Activated naive CD8-positive, alpha-beta T cell treated with anti-CD3 and anti-CD28 coated beads for 36 hours (primary cell): ENCODE data around the gene UHMK1. TPM values are rescaled to one million over a fixed set of nuclear protein-coding genes. Genes with fewer than 3 reads are reported as not detected.
"Not testable (repeated sequence)": the region's sequence is repeated elsewhere in the genome, so short reads cannot be mapped to it uniquely, and the experiment has no call there.

ENCODE experiments used
- DNase-seq: peaks from one replicate; pipeline ENCODE4 v3.0.0; 2021
- H3K27ac Mint-ChIP-seq: one replicate; pipeline ENCODE4 v1.8.0; 2022; ENCODE audit warnings: mild to moderate bottlenecking, moderate library complexity, mixed read lengths
- H3K27me3 Mint-ChIP-seq: one replicate; pipeline ENCODE4 v1.8.0; 2022; ENCODE audit warnings: mild to moderate bottlenecking, mixed read lengths
- H3K36me3 Mint-ChIP-seq: one replicate; pipeline ENCODE4 v1.8.0; 2021; ENCODE audit warnings: mild to moderate bottlenecking, mixed read lengths
- H3K4me1 Mint-ChIP-seq: one replicate; pipeline ENCODE4 v1.8.0; 2021; ENCODE audit warnings: mixed read lengths
- H3K4me3 Mint-ChIP-seq: one replicate; pipeline ENCODE4 v1.8.0; 2022; ENCODE audit warnings: mild to moderate bottlenecking, moderate library complexity, mixed read lengths
- H3K9me3 Mint-ChIP-seq: one replicate; pipeline ENCODE4 v1.8.0; 2022; ENCODE audit warnings: mixed read lengths
- total RNA-seq, 2 experiments: library from RNA; stranded (reverse); gene quantifications; one replicate each; pipeline ENCODE4 v1.2.3, GENCODE V29; 2021

Gene UHMK1
- total RNA-seq, 2 experiments from 2014 or later, result 58.8 to 58.9 TPM

DNA sequence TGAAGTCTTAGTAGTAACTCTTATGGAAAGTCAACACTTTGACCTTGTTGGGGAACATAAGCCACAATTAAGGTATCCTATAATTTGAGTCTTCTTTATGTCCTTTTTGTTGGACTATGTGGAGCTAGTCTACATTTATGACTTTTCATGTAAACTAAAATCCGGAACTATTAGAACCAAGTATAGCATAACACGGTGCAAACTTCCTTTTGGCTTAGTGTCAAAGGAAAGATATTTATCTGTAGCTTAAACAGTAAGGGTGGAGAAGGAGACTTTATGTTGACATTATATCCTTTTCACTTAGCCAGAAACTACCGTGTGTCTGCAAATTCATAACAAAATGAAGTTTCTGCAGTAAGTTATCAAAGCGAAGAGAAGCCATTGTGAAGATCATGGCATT lies 71.2 kb downstream of the UHMK1 start:
- no peak for DNase-seq
- Mint-ChIP-seq H3K27ac (no peak overlapping the region), H3K4me1 (peaks cover 28% of the 10 kb centered on the region), H3K36me3 (peaks cover 42% of the 10 kb centered on the region), H3K4me3 (no peak overlapping the region), H3K9me3 (no peaks in the 10 kb centered on the region), H3K27me3 (no peaks in the 10 kb centered on the region)

DNA sequence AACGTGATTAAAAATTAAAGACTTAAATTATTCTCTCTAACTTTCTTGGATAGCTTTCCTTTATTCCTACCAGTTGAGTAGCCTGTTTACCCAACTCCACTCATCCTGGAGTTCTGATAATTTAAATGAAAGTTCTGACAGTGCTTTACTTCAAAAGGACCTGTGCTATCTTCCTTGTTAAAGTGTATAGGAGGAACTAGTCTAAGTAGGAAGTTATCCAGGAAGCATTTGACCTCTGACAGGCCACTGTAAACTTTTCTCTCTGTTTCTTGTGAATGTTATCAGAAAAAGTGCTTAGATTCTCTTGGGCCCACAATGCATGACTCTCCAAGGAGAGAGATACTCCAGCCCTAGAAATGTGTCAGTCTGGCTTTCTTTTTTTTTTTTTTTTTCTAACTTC lies 73.1 kb downstream of the UHMK1 start:
- Mint-ChIP-seq H3K4me1 (peaks cover 11% of the 10 kb centered on the region), H3K9me3 (no peaks in the 10 kb centered on the region), H3K36me3 (peaks cover 41% of the 10 kb centered on the region), H3K27me3 (no peaks in the 10 kb centered on the region), H3K27ac (no peak overlapping the region), H3K4me3 (no peak overlapping the region)
- no peak for DNase-seq

DNA sequence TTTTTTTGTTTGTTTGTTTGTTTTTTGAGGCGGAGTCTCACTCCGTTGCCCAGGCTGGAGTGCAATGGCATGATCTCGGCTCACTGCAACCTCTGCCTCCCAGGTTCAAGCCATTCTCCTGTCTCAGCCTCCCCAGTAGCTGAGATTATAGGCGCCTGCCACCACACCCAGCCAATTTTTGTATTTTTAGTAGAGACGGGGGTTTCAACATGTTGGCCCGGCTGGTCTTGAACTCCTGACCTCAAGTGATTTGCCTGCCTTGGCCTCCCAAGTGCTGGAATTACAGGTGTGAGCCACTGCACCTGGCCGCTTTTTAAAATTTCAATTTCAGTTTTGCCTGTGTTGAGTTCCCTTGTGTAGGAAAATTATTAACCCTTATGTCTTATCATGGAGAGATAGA lies 73.5 kb downstream of the UHMK1 start:
- DNase-seq, H3K4me3 Mint-ChIP-seq, H3K27me3 Mint-ChIP-seq, H3K9me3 Mint-ChIP-seq, H3K4me1 Mint-ChIP-seq, H3K27ac Mint-ChIP-seq: not testable (repeated sequence)
- H3K36me3 Mint-ChIP-seq, result peaks cover 42% of the 10 kb centered on the region

DNA sequence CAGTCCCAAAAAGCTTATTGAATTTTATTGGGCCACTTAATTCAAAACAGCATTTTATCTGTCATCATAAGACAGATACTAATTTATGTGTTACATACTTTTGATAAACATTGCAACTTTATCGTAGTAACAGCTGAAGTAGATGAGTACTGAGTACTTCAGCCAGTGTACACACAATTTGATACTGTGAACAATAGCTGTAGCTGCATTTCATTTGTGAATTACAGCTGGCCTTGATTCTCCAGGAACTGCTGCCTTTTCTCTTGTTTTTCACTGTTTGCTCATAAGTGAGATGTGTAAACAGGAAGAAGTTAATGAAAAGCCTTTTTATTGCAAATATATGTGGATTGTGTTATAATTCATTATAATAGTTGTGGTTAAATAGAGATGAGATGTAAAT lies 74.1 kb downstream of the UHMK1 start:
- Mint-ChIP-seq H3K36me3 (peaks cover 38% of the 10 kb centered on the region), H3K4me1 (peaks cover 10% of the 10 kb centered on the region), H3K27me3 (no peaks in the 10 kb centered on the region), H3K9me3 (no peaks in the 10 kb centered on the region), H3K27ac (no peak overlapping the region), H3K4me3 (no peak overlapping the region)
- no peak for DNase-seq

DNA sequence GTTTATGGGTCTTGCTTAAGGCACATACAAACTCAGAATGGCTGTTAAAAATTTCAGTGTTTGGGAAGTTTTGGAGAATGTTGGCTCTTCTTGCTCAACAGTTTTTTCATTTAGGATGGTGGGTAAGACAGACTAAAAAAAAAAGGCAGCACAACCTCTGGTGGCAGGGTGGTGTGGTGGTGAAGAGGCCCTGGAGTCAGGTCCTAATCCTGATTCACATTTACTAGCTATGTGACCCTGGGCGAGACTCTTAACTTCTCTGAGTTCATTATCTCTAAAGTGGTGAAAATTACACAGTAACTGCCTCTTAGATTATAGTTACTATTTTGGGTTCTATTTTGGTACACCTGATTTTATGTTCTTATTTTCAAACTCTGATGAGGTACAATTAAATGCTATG lies 75.5 kb downstream of the UHMK1 start:
- H3K4me1 Mint-ChIP-seq, result peaks cover 7% of the 10 kb centered on the region
- H3K9me3 Mint-ChIP-seq, result no peaks in the 10 kb centered on the region
- H3K27ac Mint-ChIP-seq, result no peak overlapping the region
- H3K36me3 Mint-ChIP-seq, result peaks cover 28% of the 10 kb centered on the region
- no peak for DNase-seq
- no peak overlapping the region for H3K4me3 Mint-ChIP-seq
- no peaks in the 10 kb centered on the region for H3K27me3 Mint-ChIP-seq

DNA sequence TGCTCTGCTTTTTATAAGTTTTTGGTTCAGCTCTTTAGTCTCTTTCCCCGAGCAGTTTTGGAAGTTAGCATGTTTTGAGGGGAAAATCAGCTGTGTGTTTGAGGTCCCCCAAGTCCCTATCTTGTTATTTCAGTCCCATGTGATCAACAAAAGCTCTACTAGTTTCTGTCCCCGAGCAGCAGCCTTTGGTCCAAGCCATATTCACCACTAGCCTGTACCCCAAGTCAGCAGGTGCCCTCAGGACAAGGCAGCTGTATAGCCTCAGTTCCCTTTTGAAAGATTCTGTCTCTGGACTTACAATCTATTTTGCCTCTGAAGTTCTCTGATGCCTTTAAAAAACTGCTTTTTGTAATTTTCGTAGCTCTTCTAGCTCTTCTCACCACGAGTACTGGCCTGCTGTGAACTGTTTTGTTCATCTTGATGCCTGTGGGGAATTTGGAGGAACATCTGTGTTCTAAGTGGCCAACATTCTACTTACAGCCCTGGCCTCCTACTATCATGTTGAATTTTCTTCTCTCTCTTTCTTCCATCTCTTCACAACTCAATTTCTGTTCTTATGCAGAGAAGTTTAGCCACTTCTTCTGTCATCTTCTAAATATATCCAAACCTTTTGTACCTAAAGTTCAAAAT lies 80.6 kb downstream of the UHMK1 start:
- no peak for DNase-seq
- no peaks in the 10 kb centered on the region for H3K9me3 Mint-ChIP-seq
- no peak overlapping the region for H3K27ac Mint-ChIP-seq
- H3K4me1 Mint-ChIP-seq, result no peaks in the 10 kb centered on the region
- H3K27me3 Mint-ChIP-seq, result no peaks in the 10 kb centered on the region
- peaks cover 25% of the 10 kb centered on the region for H3K36me3 Mint-ChIP-seq
- H3K4me3 Mint-ChIP-seq, result no peak overlapping the region

DNA sequence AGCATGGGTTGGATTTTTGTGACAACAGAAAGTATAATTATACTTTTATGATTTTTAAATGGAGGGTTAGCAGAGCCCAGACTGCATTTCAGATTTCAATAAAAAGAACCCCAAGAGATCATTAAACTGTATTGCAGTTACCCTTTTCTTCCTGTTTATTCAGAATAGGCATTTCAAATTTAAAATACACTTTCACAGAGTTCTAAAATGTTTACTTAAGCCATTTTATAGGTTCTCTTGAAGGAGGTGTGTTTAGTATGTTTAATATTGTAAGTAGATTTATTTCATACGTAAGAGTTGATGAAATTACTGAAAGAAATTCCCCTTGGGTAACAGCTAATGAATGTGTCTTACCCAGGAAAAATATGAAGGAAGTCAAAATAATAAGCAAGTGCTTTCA lies 81.3 kb downstream of the UHMK1 start:
- no peak for DNase-seq
- peaks cover 25% of the 10 kb centered on the region for H3K36me3 Mint-ChIP-seq
- no peaks in the 10 kb centered on the region for H3K4me1 Mint-ChIP-seq
- H3K4me3 Mint-ChIP-seq, result no peak overlapping the region
- H3K9me3 Mint-ChIP-seq, result no peaks in the 10 kb centered on the region
- H3K27me3 Mint-ChIP-seq, result no peaks in the 10 kb centered on the region
- H3K27ac Mint-ChIP-seq, result no peak overlapping the region

Other genes starting within 250 kb of the UHMK1 start
- not detected for gene SPATA46, start 121.0 kb upstream of the UHMK1 start, total RNA-seq
- under 1 TPM; 0.14 to 0.44 TPM for gene C1orf226, start 116.1 kb upstream of the UHMK1 start, total RNA-seq
- not detected for gene SH2D1B, start 85.7 kb upstream of the UHMK1 start, total RNA-seq
- gene UAP1, start 63.9 kb downstream of the UHMK1 start, total RNA-seq, result 10 to 100 TPM; 48.5 to 50.5 TPM
- gene DDR2, start 134.6 kb downstream of the UHMK1 start, total RNA-seq, result under 1 TPM; 0.19 to 0.38 TPM